K562 (cell line): ENCODE measurements around the gene GIMAP8. TPM values are rescaled to one million over a fixed set of nuclear protein-coding genes. Genes with fewer than 3 reads are reported as not detected.

Experiments
- ASH1L ChIP-seq: fragments of 450-650 bp; IDR thresholded peaks from 2 replicates; pipeline ENCODE4 v1.6.1; 2018; ENCODE audit warnings: borderline replicate concordance, mild to moderate bottlenecking, low read depth; ENCODE audit not compliant: partially characterized antibody
- DMBX1 ChIP-seq: fragments of 250-450 bp; sonication (Bioruptor Pico); IDR thresholded peaks from 2 replicates; pipeline ENCODE4 v1.8.0; 2022; ENCODE audit warnings: inconsistent platforms, mild to moderate bottlenecking, moderate library complexity, borderline replicate concordance
- ELF4 ChIP-seq: fragments of 450-650 bp; formaldehyde crosslinking; IDR thresholded peaks from 2 replicates; pipeline ENCODE4 v1.4.0; 2022; ENCODE audit warnings: missing genetic modification characterization
- EP400 ChIP-seq: fragments of 450-650 bp; IDR thresholded peaks from 2 replicates; pipeline ENCODE4 v1.6.1; 2017; ENCODE audit warnings: antibody characterized with exemption, mild to moderate bottlenecking, moderate library complexity
- ETV5 ChIP-seq: sonication (generic); formaldehyde crosslinking; IDR thresholded peaks from 2 replicates; pipeline ENCODE4 v1.4.0; 2020; ENCODE audit warnings: low read depth, mild to moderate bottlenecking, missing genetic modification reagents
- FOXK2 ChIP-seq, 2 experiments: fragments of 450-650 bp; IDR thresholded peaks in 1 of 2; conservative IDR thresholded peaks in 1 of 2; 2 replicates each; pipeline ENCODE4 v1.6.1; 2016; ENCODE audit warnings: low read depth in 2 of 2, mild to moderate bottlenecking in 1 of 2
- GTF2F1 ChIP-seq: IDR thresholded peaks from 2 replicates; pipeline ENCODE4 v1.6.1; 2011; ENCODE audit warnings: low read depth, low read length, improper control_type of control experiment
- HNRNPL ChIP-seq: fragments of 200-400 bp; formaldehyde crosslinking; IDR thresholded peaks from 2 replicates; pipeline ENCODE4 v1.6.1; 2017; ENCODE audit warnings: low read depth, mild to moderate bottlenecking, low read length
- ZKSCAN3 ChIP-seq: fragments of 250-450 bp; sonication (Bioruptor Pico); IDR thresholded peaks from 2 replicates; pipeline ENCODE4 v1.4.0; 2020
- polyA plus RNA-seq, 8 experiments: library from polyadenylated mRNA; depleted of rRNA in 4 of 8; stranded (reverse) in 5 of 8; unstranded in 3 of 8; fragments of >200 nt; fragmentation: Nextera tagmentation in 2 of 8; fragmentation: Illumina TruSeq in 1 of 8; extraction: Ambion mirVana in 2 of 8; extraction: Trizol in 1 of 8; gene quantifications; 2 replicates each; pipeline versions ENCODE4 v1.2.1 to v1.2.3, GENCODE V29; 2011 to 2014; ENCODE audit warnings: inconsistent platforms in 1 of 8, missing spikeins in 1 of 8
- total RNA-seq, 7 experiments: library from RNA; depleted of rRNA in 6 of 7; stranded (reverse); fragments of >200 nt in 6 of 7; fragmentation: Illumina TruSeq in 2 of 7; extraction: Trizol in 2 of 7; gene quantifications; 2 replicates each; pipeline versions ENCODE4 v1.2.1 to v1.2.3, GENCODE V29; 2011 to 2021; ENCODE audit warnings: low replicate concordance in 1 of 7
- TF ChIP-seq, protein P1 (sequence below): fragments of 450-650 bp; IDR thresholded peaks from 2 replicates; pipeline ENCODE4 v1.6.1; 2018; ENCODE audit not compliant: partially characterized antibody
- TF ChIP-seq, protein P2 (sequence below): sonication (generic); formaldehyde crosslinking; IDR thresholded peaks from 2 replicates; pipeline ENCODE4 v1.8.0; 2022; ENCODE audit warnings: mild to moderate bottlenecking, low read depth, missing genetic modification reagents
- TF ChIP-seq, protein P3 (sequence below): fragments of 450-650 bp; IDR thresholded peaks from 2 replicates; pipeline ENCODE4 v1.6.1; 2017; ENCODE audit warnings: antibody characterized with exemption
- TF ChIP-seq, protein P4 (sequence below): fragments of 250-450 bp; sonication (Bioruptor Pico); IDR thresholded peaks from 2 replicates; pipeline ENCODE4 v1.4.0; 2020
- TF ChIP-seq, protein P5 (sequence below): fragments of 250-450 bp; sonication (Bioruptor Pico); IDR thresholded peaks from 2 replicates; pipeline ENCODE4 v1.5.0; 2020; ENCODE audit warnings: mild to moderate bottlenecking, borderline replicate concordance
- TF ChIP-seq, protein P6 (sequence below), 2 experiments: fragments of 450-650 bp; IDR thresholded peaks; 2 replicates each; pipeline ENCODE4 v1.6.1; 2016
- TF ChIP-seq, protein P7 (sequence below): fragments of 450-650 bp; formaldehyde crosslinking; IDR thresholded peaks from 2 replicates; pipeline ENCODE4 v1.4.0; 2022; ENCODE audit warnings: mild to moderate bottlenecking, moderate library complexity

GIMAP8 gene
- total and polyA plus RNA-seq, 9 of the 15 experiments (the other 6 are each of a cell fraction or from before 2014, with no cell fraction given) = not detected

DNA sequence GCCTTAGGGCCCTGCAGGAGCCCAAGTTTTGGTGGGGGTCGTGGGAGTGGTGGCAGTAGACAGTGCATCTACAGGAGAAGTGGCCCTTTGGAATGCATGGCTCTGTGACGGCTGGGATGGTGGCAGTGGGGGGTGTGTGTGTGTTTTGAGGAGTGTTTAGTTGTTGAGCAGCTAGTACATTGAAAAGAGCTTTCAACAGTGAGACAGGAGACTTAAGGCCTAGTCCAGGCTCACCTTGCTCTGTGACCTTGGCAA lies 44.2 kb upstream of the GIMAP8 start (continued):
- TF ChIP-seq, protein P1, sequence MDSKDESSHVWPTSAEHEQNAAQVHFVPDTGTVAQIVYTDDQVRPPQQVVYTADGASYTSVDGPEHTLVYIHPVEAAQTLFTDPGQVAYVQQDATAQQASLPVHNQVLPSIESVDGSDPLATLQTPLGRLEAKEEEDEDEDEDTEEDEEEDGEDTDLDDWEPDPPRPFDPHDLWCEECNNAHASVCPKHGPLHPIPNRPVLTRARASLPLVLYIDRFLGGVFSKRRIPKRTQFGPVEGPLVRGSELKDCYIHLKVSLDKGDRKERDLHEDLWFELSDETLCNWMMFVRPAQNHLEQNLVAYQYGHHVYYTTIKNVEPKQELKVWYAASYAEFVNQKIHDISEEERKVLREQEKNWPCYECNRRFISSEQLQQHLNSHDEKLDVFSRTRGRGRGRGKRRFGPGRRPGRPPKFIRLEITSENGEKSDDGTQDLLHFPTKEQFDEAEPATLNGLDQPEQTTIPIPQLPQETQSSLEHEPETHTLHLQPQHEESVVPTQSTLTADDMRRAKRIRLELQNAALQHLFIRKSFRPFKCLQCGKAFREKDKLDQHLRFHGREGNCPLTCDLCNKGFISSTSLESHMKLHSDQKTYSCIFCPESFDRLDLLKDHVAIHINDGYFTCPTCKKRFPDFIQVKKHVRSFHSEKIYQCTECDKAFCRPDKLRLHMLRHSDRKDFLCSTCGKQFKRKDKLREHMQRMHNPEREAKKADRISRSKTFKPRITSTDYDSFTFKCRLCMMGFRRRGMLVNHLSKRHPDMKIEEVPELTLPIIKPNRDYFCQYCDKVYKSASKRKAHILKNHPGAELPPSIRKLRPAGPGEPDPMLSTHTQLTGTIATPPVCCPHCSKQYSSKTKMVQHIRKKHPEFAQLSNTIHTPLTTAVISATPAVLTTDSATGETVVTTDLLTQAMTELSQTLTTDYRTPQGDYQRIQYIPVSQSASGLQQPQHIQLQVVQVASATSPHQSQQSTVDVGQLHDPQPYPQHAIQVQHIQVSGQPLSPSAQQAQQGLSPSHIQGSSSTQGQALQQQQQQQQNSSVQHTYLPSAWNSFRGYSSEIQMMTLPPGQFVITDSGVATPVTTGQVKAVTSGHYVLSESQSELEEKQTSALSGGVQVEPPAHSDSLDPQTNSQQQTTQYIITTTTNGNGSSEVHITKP = no peak
- no peak for TF ChIP-seq EP400
- no peak for TF ChIP-seq ZKSCAN3
- TF ChIP-seq FOXK2 (conservative IDR thresholded peaks at IDR 0.05 in 1 of 2, IDR thresholded peaks at IDR 0.05 in 1 of 2; ENCODE audit: low read depth in 2 of 2) = no peak
- TF ChIP-seq, protein P2, sequence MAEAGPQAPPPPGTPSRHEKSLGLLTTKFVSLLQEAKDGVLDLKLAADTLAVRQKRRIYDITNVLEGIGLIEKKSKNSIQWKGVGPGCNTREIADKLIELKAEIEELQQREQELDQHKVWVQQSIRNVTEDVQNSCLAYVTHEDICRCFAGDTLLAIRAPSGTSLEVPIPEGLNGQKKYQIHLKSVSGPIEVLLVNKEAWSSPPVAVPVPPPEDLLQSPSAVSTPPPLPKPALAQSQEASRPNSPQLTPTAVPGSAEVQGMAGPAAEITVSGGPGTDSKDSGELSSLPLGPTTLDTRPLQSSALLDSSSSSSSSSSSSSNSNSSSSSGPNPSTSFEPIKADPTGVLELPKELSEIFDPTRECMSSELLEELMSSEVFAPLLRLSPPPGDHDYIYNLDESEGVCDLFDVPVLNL = no peak
- TF ChIP-seq, protein P3, sequence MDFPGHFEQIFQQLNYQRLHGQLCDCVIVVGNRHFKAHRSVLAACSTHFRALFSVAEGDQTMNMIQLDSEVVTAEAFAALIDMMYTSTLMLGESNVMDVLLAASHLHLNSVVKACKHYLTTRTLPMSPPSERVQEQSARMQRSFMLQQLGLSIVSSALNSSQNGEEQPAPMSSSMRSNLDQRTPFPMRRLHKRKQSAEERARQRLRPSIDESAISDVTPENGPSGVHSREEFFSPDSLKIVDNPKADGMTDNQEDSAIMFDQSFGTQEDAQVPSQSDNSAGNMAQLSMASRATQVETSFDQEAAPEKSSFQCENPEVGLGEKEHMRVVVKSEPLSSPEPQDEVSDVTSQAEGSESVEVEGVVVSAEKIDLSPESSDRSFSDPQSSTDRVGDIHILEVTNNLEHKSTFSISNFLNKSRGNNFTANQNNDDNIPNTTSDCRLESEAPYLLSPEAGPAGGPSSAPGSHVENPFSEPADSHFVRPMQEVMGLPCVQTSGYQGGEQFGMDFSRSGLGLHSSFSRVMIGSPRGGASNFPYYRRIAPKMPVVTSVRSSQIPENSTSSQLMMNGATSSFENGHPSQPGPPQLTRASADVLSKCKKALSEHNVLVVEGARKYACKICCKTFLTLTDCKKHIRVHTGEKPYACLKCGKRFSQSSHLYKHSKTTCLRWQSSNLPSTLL = 0 out of 2 replicates have a peak, but pooled peaks have one; percentile 55
- no peak for TF ChIP-seq DMBX1 (CRISPR knock-in tag)
- TF ChIP-seq ETV5 (CRISPR knock-in tag) = no peak
- peak; percentile 35; the same call in 1 of the 2 replicates for TF ChIP-seq ELF4 (CRISPR knock-in tag)
- no peak for TF ChIP-seq ASH1L
- TF ChIP-seq, protein P4, sequence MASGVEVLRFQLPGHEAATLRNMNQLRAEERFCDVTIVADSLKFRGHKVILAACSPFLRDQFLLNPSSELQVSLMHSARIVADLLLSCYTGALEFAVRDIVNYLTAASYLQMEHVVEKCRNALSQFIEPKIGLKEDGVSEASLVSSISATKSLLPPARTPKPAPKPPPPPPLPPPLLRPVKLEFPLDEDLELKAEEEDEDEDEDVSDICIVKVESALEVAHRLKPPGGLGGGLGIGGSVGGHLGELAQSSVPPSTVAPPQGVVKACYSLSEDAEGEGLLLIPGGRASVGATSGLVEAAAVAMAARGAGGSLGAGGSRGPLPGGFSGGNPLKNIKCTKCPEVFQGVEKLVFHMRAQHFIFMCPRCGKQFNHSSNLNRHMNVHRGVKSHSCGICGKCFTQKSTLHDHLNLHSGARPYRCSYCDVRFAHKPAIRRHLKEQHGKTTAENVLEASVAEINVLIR (CRISPR knock-in tag) = no peak
- TF ChIP-seq, protein P5, sequence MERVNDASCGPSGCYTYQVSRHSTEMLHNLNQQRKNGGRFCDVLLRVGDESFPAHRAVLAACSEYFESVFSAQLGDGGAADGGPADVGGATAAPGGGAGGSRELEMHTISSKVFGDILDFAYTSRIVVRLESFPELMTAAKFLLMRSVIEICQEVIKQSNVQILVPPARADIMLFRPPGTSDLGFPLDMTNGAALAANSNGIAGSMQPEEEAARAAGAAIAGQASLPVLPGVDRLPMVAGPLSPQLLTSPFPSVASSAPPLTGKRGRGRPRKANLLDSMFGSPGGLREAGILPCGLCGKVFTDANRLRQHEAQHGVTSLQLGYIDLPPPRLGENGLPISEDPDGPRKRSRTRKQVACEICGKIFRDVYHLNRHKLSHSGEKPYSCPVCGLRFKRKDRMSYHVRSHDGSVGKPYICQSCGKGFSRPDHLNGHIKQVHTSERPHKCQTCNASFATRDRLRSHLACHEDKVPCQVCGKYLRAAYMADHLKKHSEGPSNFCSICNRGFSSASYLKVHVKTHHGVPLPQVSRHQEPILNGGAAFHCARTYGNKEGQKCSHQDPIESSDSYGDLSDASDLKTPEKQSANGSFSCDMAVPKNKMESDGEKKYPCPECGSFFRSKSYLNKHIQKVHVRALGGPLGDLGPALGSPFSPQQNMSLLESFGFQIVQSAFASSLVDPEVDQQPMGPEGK = no peak
- TF ChIP-seq, protein P6, sequence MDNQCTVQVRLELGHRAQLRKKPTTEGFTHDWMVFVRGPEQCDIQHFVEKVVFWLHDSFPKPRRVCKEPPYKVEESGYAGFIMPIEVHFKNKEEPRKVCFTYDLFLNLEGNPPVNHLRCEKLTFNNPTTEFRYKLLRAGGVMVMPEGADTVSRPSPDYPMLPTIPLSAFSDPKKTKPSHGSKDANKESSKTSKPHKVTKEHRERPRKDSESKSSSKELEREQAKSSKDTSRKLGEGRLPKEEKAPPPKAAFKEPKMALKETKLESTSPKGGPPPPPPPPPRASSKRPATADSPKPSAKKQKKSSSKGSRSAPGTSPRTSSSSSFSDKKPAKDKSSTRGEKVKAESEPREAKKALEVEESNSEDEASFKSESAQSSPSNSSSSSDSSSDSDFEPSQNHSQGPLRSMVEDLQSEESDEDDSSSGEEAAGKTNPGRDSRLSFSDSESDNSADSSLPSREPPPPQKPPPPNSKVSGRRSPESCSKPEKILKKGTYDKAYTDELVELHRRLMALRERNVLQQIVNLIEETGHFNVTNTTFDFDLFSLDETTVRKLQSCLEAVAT (IDR thresholded peaks at IDR 0.05) = peak in 1 of 2 experiments; percentile 30; a peak in 1 of 4 replicates
- no peak for TF ChIP-seq GTF2F1
- no peak for TF ChIP-seq HNRNPL
- TF ChIP-seq, protein P7, sequence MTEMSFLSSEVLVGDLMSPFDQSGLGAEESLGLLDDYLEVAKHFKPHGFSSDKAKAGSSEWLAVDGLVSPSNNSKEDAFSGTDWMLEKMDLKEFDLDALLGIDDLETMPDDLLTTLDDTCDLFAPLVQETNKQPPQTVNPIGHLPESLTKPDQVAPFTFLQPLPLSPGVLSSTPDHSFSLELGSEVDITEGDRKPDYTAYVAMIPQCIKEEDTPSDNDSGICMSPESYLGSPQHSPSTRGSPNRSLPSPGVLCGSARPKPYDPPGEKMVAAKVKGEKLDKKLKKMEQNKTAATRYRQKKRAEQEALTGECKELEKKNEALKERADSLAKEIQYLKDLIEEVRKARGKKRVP (CRISPR knock-in tag) = no peak
